ENCODE results near the gene JAK2. TPM values are rescaled to one million over a fixed set of nuclear protein-coding genes. Genes with fewer than 3 reads are reported as not detected.
"Not testable (repeated sequence)": the region's sequence is repeated elsewhere in the genome, so short reads cannot be mapped to it uniquely, and the experiment has no call there.

JAK2 gene
- total RNA-seq, 4 donors from 2014 or later, result 25.4 to 64.0 (median 36.5) TPM

- peaks cover 4% of the 10 kb centered on the region for H3K36me3 ChIP-seq
- no peak for TF ChIP-seq CTCF (IDR thresholded peaks at IDR 0.05)
- TF ChIP-seq POLR2A (IDR thresholded peaks at IDR 0.05), result no peak
- no peak for TF ChIP-seq POLR2AphosphoS5 (IDR thresholded peaks at IDR 0.05)
- TF ChIP-seq EP300 (IDR thresholded peaks at IDR 0.05), result no peak
- no peaks in the 10 kb centered on the region for H3K9me3 ChIP-seq
- no peak for DNase-seq (ENCODE audit: low spot score in 2 of 2)
- no peak overlapping the region for H3K4me3 ChIP-seq
- H3K27me3 ChIP-seq, result no peaks in the 10 kb centered on the region
- H3K4me1 ChIP-seq, result peaks cover 6% of the 10 kb centered on the region
- no peak overlapping the region for H3K27ac ChIP-seq
These were observed 23.1 kb downstream of the JAK2 start for GRCh38 chr9:5008202-5008601.

- Histone ChIP-seq H3K27ac (no peak overlapping the region), H3K4me1 (peaks cover 6% of the 10 kb centered on the region), H3K9me3 (peaks cover 4% of the 10 kb centered on the region), H3K27me3 (no peaks in the 10 kb centered on the region), H3K4me3 (no peak overlapping the region), H3K36me3 (peaks cover 7% of the 10 kb centered on the region)
- DNase-seq (ENCODE audit: low spot score in 2 of 2), result no peak
- TF ChIP-seq POLR2AphosphoS5 (IDR thresholded peaks at IDR 0.05) (no peak), CTCF (IDR thresholded peaks at IDR 0.05) (no peak), POLR2A (IDR thresholded peaks at IDR 0.05) (no peak), EP300 (IDR thresholded peaks at IDR 0.05) (no peak)
These were observed 28.3 kb downstream of the JAK2 start for GRCh38 chr9:5013374-5013773.

GRCh38 chr9:5015934-5016333, 30.9 kb downstream of the JAK2 start:
- H3K4me3 ChIP-seq, result no peak overlapping the region
- no peak for DNase-seq (ENCODE audit: low spot score in 2 of 2)
- no peak for TF ChIP-seq POLR2A (IDR thresholded peaks at IDR 0.05)
- TF ChIP-seq EP300 (IDR thresholded peaks at IDR 0.05), result no peak
- TF ChIP-seq CTCF (IDR thresholded peaks at IDR 0.05), result no peak
- no peak for TF ChIP-seq POLR2AphosphoS5 (IDR thresholded peaks at IDR 0.05)
- H3K4me1 ChIP-seq, result peaks cover 6% of the 10 kb centered on the region
- H3K27me3 ChIP-seq, result no peaks in the 10 kb centered on the region
- H3K36me3 ChIP-seq, result peaks cover 8% of the 10 kb centered on the region
- no peak overlapping the region for H3K27ac ChIP-seq
- 83% methylated on average over 5 of the region's 5 CpGs for WGBS
- peaks cover 10% of the 10 kb centered on the region for H3K9me3 ChIP-seq

GRCh38 chr9:5025416-5025815, 40.3 kb downstream of the JAK2 start:
- DNase-seq (ENCODE audit: low spot score in 2 of 2), result no peak
- H3K27ac ChIP-seq, result no peak overlapping the region
- TF ChIP-seq EP300 (IDR thresholded peaks at IDR 0.05) (no peak), POLR2AphosphoS5 (IDR thresholded peaks at IDR 0.05) (no peak), POLR2A (IDR thresholded peaks at IDR 0.05) (no peak), CTCF (IDR thresholded peaks at IDR 0.05) (no peak)
- H3K4me3 ChIP-seq, result no peak overlapping the region
- WGBS, result 79% methylated on average over 3 of the region's 3 CpGs
- no peaks in the 10 kb centered on the region for H3K27me3 ChIP-seq
- peaks cover 56% of the 10 kb centered on the region for H3K36me3 ChIP-seq
- no peaks in the 10 kb centered on the region for H3K4me1 ChIP-seq
- no peaks in the 10 kb centered on the region for H3K9me3 ChIP-seq

GRCh38 chr9:5031941-5032340, 46.9 kb downstream of the JAK2 start:
- H3K36me3 ChIP-seq, result peaks cover 28% of the 10 kb centered on the region
- not testable (repeated sequence) for H3K4me3 ChIP-seq; DNase-seq (ENCODE audit: low spot score in 2 of 2); H3K27ac ChIP-seq; H3K9me3 ChIP-seq; H3K27me3 ChIP-seq; H3K4me1 ChIP-seq
- 93% methylated on average over 13 of the region's 19 CpGs for WGBS

- WGBS, result 96% methylated on average over 28 of the region's 47 CpGs
- TF ChIP-seq CTCF (IDR thresholded peaks at IDR 0.05) (no peak), POLR2AphosphoS5 (IDR thresholded peaks at IDR 0.05) (no peak), POLR2A (IDR thresholded peaks at IDR 0.05) (no peak), EP300 (IDR thresholded peaks at IDR 0.05) (no peak)
- Histone ChIP-seq H3K36me3 (peaks cover 32% of the 10 kb centered on the region), H3K4me3 (no peak overlapping the region), H3K9me3 (no peaks in the 10 kb centered on the region), H3K27me3 (no peaks in the 10 kb centered on the region), H3K27ac (no peak overlapping the region), H3K4me1 (no peaks in the 10 kb centered on the region)
- DNase-seq (ENCODE audit: low spot score in 2 of 2), result no peak
These were observed 55.8 kb downstream of the JAK2 start for GRCh38 chr9:5040730-5041389.

Data from suprapubic skin (tissue), 4 donors.